ENCODE results near the gene CREB3L4.

GRCh38 chr1:153968408-153968807, 706 bp downstream of the CREB3L4 start:
- TF ChIP-seq, protein P1, sequence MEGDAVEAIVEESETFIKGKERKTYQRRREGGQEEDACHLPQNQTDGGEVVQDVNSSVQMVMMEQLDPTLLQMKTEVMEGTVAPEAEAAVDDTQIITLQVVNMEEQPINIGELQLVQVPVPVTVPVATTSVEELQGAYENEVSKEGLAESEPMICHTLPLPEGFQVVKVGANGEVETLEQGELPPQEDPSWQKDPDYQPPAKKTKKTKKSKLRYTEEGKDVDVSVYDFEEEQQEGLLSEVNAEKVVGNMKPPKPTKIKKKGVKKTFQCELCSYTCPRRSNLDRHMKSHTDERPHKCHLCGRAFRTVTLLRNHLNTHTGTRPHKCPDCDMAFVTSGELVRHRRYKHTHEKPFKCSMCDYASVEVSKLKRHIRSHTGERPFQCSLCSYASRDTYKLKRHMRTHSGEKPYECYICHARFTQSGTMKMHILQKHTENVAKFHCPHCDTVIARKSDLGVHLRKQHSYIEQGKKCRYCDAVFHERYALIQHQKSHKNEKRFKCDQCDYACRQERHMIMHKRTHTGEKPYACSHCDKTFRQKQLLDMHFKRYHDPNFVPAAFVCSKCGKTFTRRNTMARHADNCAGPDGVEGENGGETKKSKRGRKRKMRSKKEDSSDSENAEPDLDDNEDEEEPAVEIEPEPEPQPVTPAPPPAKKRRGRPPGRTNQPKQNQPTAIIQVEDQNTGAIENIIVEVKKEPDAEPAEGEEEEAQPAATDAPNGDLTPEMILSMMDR (IDR thresholded peaks at IDR 0.05), result no peak
- no peak for TF ChIP-seq POLR2A (IDR thresholded peaks at IDR 0.05)
